Neural cell (in vitro differentiated cells): ENCODE measurements around the gene KCNJ5.

Experiments
- CTCF ChIP-seq: fragments of 450-650 bp; IDR thresholded peaks from 2 replicates; pipeline ENCODE4 v1.5.1; 2014; ENCODE audit warnings: antibody characterized with exemption, mild to moderate bottlenecking, moderate library complexity; ENCODE audit not compliant: poor library complexity, severe bottlenecking
- EP300 ChIP-seq: fragments of 450-650 bp; conservative IDR thresholded peaks from 2 replicates; pipeline ENCODE4 v1.6.1; 2014; ENCODE audit warnings: antibody characterized with exemption, mild to moderate bottlenecking, moderate library complexity; ENCODE audit not compliant: poor library complexity, severe bottlenecking
- EZH2 ChIP-seq: fragments of 200-600, 300-800 bp; shearing (Covaris generic), sonication (generic); IDR thresholded peaks from 2 replicates; pipeline ENCODE4 v1.6.1; 2014; ENCODE audit warnings: antibody characterized with exemption, low read length, borderline replicate concordance, mild to moderate bottlenecking; ENCODE audit not compliant: insufficient read depth, poor library complexity, severe bottlenecking
- MXI1 ChIP-seq: fragments of 450-650 bp; conservative IDR thresholded peaks from 2 replicates; pipeline ENCODE4 v1.6.1; 2014; ENCODE audit warnings: antibody characterized with exemption, mild to moderate bottlenecking; ENCODE audit not compliant: poor library complexity, severe bottlenecking
- RAD21 ChIP-seq: fragments of 450-650 bp; conservative IDR thresholded peaks from 2 replicates; pipeline ENCODE4 v1.6.1; 2014; ENCODE audit warnings: antibody characterized with exemption, mild to moderate bottlenecking, moderate library complexity
- REST ChIP-seq: IDR thresholded peaks from 2 replicates; pipeline ENCODE4 v1.6.1; 2012; ENCODE audit warnings: borderline replicate concordance
- SMC3 ChIP-seq: fragments of 450-650 bp; conservative IDR thresholded peaks from 2 replicates; pipeline ENCODE4 v1.6.1; 2014; ENCODE audit warnings: antibody characterized with exemption, mild to moderate bottlenecking, moderate library complexity; ENCODE audit not compliant: poor library complexity

GRCh38 chr11:128890216-128890542 lies 977 bp upstream of the KCNJ5 start:
- no peak for TF ChIP-seq CTCF
- no peak for TF ChIP-seq EP300
- no peak for TF ChIP-seq RAD21
- no peak for TF ChIP-seq EZH2
- TF ChIP-seq SMC3, result no peak
- TF ChIP-seq REST, result no peak
- TF ChIP-seq MXI1, result no peak
